HUES64 (cell line): ENCODE data around the gene CLEC9A. TPM values are rescaled to one million over a fixed set of nuclear protein-coding genes. Genes with fewer than 3 reads are reported as not detected.

Experiments
- H3K27ac ChIP-seq: 2 replicates; pipeline ENCODE4 v1.7.0; 2013; ENCODE audit warnings: low read depth, low read length, inconsistent platforms
- H3K27me3 ChIP-seq: 2 replicates; pipeline ENCODE4 v1.6.1; 2013; ENCODE audit warnings: mild to moderate bottlenecking, low read length; ENCODE audit not compliant: insufficient read depth
- H3K36me3 ChIP-seq: 2 replicates; pipeline ENCODE4 v1.6.1; 2013; ENCODE audit warnings: mild to moderate bottlenecking, low read length; ENCODE audit not compliant: insufficient read depth
- H3K4me1 ChIP-seq: 2 replicates; pipeline ENCODE4 v1.6.1; 2013; ENCODE audit warnings: mild to moderate bottlenecking, low read length, moderate library complexity; ENCODE audit not compliant: insufficient read depth
- H3K4me3 ChIP-seq: 2 replicates; pipeline ENCODE4 v1.5.1; 2013; ENCODE audit warnings: mild to moderate bottlenecking, low read length, moderate library complexity
- H3K9ac ChIP-seq: 2 replicates; pipeline ENCODE4 v1.6.1; 2013; ENCODE audit warnings: mild to moderate bottlenecking, low read depth, low read length
- H3K9me3 ChIP-seq: 2 replicates; pipeline ENCODE4 v1.6.1; 2013; ENCODE audit warnings: low read depth, low read length; ENCODE audit not compliant: insufficient read depth
- WGBS: fragments of 150-250, 120-280 bp; methylation state at CpG from one replicate; pipeline ENCODE4 v1.1.7; 2013; ENCODE audit warnings: missing lambda C conversion rate; 5-methylcytosine and 5-hydroxymethylcytosine counted together
- polyA plus RNA-seq, 2 experiments: library from polyadenylated mRNA; stranded (reverse); fragments of 50-300 nt; gene quantifications; one replicate each; pipeline ENCODE4 v1.2.3, GENCODE V29; 2013

CLEC9A gene
- not detected for polyA plus RNA-seq (2013, experiment 1 of 2)
- not detected for polyA plus RNA-seq (2013, experiment 2 of 2)

DNA sequence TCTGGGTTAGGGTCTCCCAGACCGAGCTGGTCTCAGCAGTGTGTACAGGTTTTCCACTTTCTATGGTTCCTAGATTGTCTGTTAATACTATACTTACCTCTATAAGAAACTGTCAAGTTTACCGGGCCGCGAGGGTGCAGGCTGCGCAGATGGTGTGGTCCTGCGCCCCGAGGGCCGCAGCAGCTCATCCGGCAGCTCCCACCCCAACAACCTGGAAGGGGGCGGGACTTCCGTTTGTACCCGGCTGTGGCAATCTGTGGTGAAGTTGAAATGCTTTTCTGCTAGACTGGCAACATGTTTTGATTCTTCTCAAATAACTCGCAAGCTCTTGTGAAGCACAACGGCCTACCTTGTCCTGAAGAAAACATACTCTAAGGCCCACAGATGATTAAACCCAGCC lies at the start of gene CLEC9A:
Gene CLEC9A, plus strand, starts transcription at position 237 of the 400 bp plus-strand sequence. CDS start 22,006 bp downstream, outside the sequence.
- peak within 1 kb of the TSS; percentile 43 for H3K27ac ChIP-seq
- no peaks in the 10 kb centered on the region for H3K27me3 ChIP-seq
- H3K9ac ChIP-seq: peak within 1 kb of the TSS; percentile 30; the same call in 1 of the 2 replicates
- H3K4me3 ChIP-seq: no peak within 1 kb of the TSS
- 0 out of 2 replicates have a peak, but pooled peaks cover 3% of the 10 kb centered on the region for H3K9me3 ChIP-seq
- no peaks in the 10 kb centered on the region for H3K36me3 ChIP-seq
- H3K4me1 ChIP-seq: no peaks in the 10 kb centered on the region
- 99% methylated on average over 14 of the region's 14 CpGs for WGBS

- Histone ChIP-seq H3K36me3 (no peaks in the 10 kb centered on the region), H3K4me1 (no peaks in the 10 kb centered on the region), H3K27ac (no peak overlapping the region), H3K9me3 (no peaks in the 10 kb centered on the region), H3K27me3 (no peaks in the 10 kb centered on the region), H3K4me3 (no peak overlapping the region), H3K9ac (no peak overlapping the region)
- 100% methylated on average over 3 of the region's 3 CpGs for WGBS
Measured at GRCh38 chr12:9991876-9992275, 38.6 kb upstream of the CLEC9A start.

GRCh38 chr12:9992296-9992695 lies 38.2 kb upstream of the CLEC9A start:
- no peak overlapping the region for H3K4me3 ChIP-seq
- no peak overlapping the region for H3K9ac ChIP-seq
- no peaks in the 10 kb centered on the region for H3K27me3 ChIP-seq
- H3K4me1 ChIP-seq: no peaks in the 10 kb centered on the region
- H3K9me3 ChIP-seq: no peaks in the 10 kb centered on the region
- H3K36me3 ChIP-seq: no peaks in the 10 kb centered on the region
- 92% methylated on average over 3 of the region's 4 CpGs for WGBS
- no peak overlapping the region for H3K27ac ChIP-seq

- Histone ChIP-seq H3K9me3 (no peaks in the 10 kb centered on the region), H3K9ac (no peak within 1 kb of the TSS), H3K4me1 (no peaks in the 10 kb centered on the region), H3K4me3 (no peak within 1 kb of the TSS), H3K27ac (no peak within 1 kb of the TSS), H3K27me3 (no peaks in the 10 kb centered on the region), H3K36me3 (no peaks in the 10 kb centered on the region)
- WGBS: 92% methylated on average over 3 of the region's 3 CpGs
Measured at GRCh38 chr12:9999016-9999415, 31.5 kb upstream of the CLEC9A start, which contains the start of gene CLEC1B. Gene CLEC1B, minus strand, starts transcription at chr12:9999121. Its CDS starts 21 bp downstream, at chr12:9999100.

DNA sequence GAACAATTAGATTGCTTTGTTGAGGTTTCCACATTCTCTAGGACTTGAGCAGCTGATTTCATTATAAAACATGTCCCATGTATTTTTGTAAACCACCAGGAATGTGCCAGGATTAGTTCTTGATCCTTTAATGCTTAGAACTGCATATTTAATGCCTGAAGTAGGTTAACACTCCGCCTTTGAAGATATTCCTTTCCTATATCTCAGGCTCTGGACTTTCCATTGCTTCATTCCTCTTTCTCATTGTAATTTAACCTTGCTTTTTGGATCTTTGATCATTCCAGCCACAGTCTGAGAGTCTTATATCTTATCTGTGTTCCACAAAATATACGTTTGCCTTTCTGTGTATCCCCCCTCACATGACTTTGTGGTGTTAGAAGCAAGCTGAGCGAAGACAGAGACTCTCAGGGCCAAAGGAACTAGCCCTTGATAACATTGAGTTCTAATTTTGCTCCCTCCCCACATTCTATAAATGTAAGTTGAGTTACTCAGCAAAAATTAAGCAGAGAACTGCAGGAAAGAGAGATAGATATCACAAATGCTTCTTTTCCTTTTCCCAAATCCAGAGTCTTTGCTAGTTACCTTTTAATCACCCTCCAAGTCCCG lies 29.2 kb upstream of the CLEC9A start:
- Histone ChIP-seq H3K9me3 (no peaks in the 10 kb centered on the region), H3K27ac (no peak overlapping the region), H3K9ac (no peak overlapping the region), H3K36me3 (no peaks in the 10 kb centered on the region), H3K27me3 (no peaks in the 10 kb centered on the region), H3K4me1 (no peaks in the 10 kb centered on the region), H3K4me3 (no peak overlapping the region)
- 92% methylated on average over 4 of the region's 4 CpGs for WGBS

GRCh38 chr12:10012630-10013330 lies 17.7 kb upstream of the CLEC9A start:
- Histone ChIP-seq H3K4me1 (peaks cover 14% of the 10 kb centered on the region), H3K27ac (no peak overlapping the region)
- WGBS: 92% methylated on average over 6 of the region's 6 CpGs

GRCh38 chr12:10015450-10015849 lies 15.0 kb upstream of the CLEC9A start:
- H3K27ac ChIP-seq: no peak overlapping the region
- H3K9me3 ChIP-seq: no peaks in the 10 kb centered on the region
- WGBS: 92% methylated on average over 4 of the region's 4 CpGs
- no peaks in the 10 kb centered on the region for H3K27me3 ChIP-seq
- H3K9ac ChIP-seq: no peak overlapping the region
- H3K4me3 ChIP-seq: no peak overlapping the region
- H3K4me1 ChIP-seq: peaks cover 14% of the 10 kb centered on the region
- no peaks in the 10 kb centered on the region for H3K36me3 ChIP-seq

More at GRCh38 chr12:10012630-10013330, 17.7 kb upstream of the CLEC9A start:
- Histone ChIP-seq H3K9me3 (no peaks in the 10 kb centered on the region), H3K4me3 (no peak overlapping the region), H3K27me3 (no peaks in the 10 kb centered on the region), H3K36me3 (no peaks in the 10 kb centered on the region), H3K9ac (no peak overlapping the region)

- Histone ChIP-seq H3K9ac (no peak overlapping the region), H3K9me3 (no peaks in the 10 kb centered on the region), H3K27ac (peak overlapping the region; percentile 19; the same call in 1 of the 2 replicates), H3K4me3 (no peak overlapping the region), H3K36me3 (no peaks in the 10 kb centered on the region), H3K4me1 (peaks cover 14% of the 10 kb centered on the region), H3K27me3 (no peaks in the 10 kb centered on the region)
- WGBS: 21% methylated on average over 1 of the region's 1 CpG
Measured at GRCh38 chr12:10016881-10017280, 13.6 kb upstream of the CLEC9A start.

- 97% methylated on average over 4 of the region's 5 CpGs for WGBS
- H3K36me3 ChIP-seq: no peaks in the 10 kb centered on the region
- no peak overlapping the region for H3K4me3 ChIP-seq
- H3K9ac ChIP-seq: no peak overlapping the region
- H3K27me3 ChIP-seq: no peaks in the 10 kb centered on the region
- no peaks in the 10 kb centered on the region for H3K9me3 ChIP-seq
- no peak overlapping the region for H3K27ac ChIP-seq
- H3K4me1 ChIP-seq: peaks cover 14% of the 10 kb centered on the region
Measured at GRCh38 chr12:10018386-10018785, 12.1 kb upstream of the CLEC9A start.

DNA sequence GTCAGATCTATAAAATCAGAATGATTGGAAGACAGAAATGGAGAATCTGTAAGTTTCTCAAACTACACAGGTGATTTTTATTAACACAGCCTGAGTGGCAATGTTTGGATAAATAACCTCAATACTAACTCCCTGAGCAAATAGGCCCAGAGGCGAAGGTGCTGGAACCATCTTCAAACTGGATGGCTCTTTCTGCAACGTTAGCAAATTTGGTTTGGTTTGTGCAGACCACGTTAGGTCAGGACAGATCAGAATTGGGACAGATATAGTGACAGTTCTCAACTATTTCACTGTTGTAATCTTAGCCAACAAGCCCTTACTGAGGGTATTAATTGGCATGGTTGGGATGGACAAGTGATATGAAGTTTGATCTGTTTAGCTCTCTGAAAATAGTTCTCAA lies 9.1 kb upstream of the CLEC9A start:
- Histone ChIP-seq H3K27ac (no peak overlapping the region), H3K4me3 (no peak overlapping the region), H3K4me1 (peaks cover 14% of the 10 kb centered on the region), H3K9ac (no peak overlapping the region), H3K27me3 (no peaks in the 10 kb centered on the region), H3K9me3 (no peaks in the 10 kb centered on the region), H3K36me3 (no peaks in the 10 kb centered on the region)
- 77% methylated on average over 3 of the region's 3 CpGs for WGBS

- Histone ChIP-seq H3K9ac (no peak overlapping the region), H3K27ac (no peak overlapping the region), H3K36me3 (no peaks in the 10 kb centered on the region), H3K27me3 (no peaks in the 10 kb centered on the region), H3K4me1 (no peaks in the 10 kb centered on the region), H3K9me3 (no peaks in the 10 kb centered on the region), H3K4me3 (no peak overlapping the region)
- WGBS: 100% methylated on average over 2 of the region's 3 CpGs
Measured at GRCh38 chr12:10025236-10025635, 5.2 kb upstream of the CLEC9A start.
